ENCODE data around the gene TBCD. TPM values are rescaled to one million over a fixed set of nuclear protein-coding genes. Genes with fewer than 3 reads are reported as not detected.

TBCD gene
- 10 to 100 TPM; 54.4 to 90.7 (median 68.7) TPM for polyA plus RNA-seq (ENCODE audit: insufficient read length in 4 of 4)

DNA sequence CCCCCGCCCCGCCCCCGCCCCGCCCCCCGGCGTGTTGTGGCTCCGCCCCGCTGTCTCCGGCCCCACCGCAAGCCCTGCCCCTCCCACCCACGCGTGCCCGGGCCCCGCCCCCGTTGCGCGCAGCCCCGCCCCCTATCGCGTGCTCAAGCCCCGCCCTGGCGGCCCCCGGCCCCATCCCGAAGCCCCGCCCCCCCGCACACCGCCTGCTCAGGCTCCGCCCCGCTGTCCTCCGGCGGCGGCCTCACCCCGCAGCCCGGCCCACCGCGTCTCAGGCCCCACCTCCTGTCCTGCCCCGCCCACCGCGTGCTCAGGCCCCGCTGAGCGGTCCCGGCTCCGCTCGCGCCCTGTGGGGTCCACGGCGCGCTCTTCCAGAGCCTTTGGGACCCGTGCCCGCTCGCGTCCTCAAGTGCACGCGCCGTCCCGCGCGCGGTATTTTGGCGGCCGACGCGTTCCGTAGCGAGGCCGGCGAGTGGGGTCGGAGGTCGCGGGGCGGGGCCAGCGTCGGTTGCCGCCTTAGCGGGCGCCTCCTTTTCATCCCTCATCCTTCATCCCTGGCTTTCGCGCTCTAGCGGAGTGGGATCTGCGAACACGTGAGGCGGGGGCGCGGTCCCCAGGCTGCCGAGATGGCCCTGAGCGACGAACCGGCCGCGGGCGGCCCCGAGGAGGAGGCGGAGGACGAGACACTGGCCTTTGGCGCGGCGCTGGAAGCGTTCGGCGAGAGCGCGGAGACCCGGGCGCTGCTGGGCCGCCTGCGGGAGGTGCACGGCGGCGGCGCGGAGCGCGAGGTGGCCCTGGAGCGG lies at the start of gene TBCD:
Gene TBCD, plus strand, starts transcription at position 495 of the 800 bp plus-strand sequence. Its CDS starts 129 bp downstream, at position 624.
- peak; percentile 77 to 81 (median 78) for DNase-seq (ENCODE audit: low read depth in 4 of 4, low spot score in 3 of 4)

DNA sequence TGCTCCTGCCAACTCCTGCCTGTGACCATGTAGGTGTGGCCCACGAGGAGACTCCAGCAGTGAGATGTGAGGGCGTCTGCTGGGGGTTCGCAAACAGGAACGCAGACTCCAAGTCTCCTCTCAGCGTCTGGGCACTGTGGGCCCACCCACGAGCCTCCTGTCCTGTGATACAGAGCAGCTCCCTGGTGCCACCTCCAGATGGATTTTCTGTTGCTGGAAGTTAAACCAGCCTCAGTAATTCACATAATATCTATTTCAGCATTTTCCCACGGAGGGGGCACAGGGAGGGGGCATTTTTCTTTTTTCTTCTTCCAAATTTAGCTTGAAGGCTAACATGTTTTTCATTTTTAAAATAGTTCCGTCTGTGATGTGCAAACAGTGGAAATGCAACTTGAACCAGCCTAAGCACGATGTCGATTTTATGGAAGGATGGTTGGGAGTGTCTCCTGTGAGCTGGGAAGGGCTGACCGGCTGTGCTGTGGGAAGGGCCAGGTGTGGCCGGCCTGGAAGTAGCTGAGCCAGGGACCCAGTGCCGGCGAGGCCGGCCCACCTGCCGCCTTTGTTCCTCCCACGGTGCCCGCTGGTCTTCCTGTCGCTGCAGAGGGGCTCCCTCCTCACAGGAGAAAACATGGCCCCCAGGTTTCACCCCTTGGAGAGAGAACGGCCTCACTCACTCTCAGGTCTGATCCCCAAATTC lies 49.5 kb upstream of the TBCD start:
- no peak for DNase-seq (ENCODE audit: low read depth in 4 of 4, low spot score in 3 of 4)

DNA sequence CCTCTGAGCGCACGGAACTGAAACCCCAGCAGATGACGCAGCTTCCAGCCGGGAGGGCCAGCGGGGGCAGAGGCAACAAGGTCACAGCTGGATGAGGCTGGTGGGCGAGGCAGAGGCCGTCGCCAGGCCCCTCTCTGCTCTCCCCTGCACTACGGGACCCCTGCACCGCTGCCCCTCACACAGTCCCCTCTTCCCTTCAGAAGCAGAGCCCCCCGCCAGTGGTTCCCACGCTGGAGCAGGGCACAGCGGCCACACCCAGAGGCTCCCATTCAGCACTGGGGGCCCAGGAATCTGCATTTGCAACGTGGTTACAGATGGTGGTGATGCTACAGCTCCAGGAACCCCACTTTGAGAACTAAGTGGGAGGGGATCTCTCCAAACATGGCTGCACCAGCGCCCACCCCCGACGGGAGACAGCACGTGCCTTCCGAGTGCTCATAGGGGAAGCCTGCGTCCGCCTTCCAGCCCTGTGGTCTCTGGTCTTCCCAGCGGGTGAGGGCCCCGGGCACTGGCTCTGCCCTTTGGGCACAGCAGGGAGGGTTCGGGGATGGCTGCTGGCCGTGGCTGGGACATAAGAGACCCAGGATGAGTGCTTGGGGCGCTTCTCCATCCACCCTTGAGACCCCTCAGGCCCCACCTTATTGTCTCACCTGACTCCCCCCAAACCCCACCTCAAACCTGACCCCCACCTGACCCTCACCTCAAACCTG lies 48.7 kb upstream of the TBCD start:
- DNase-seq (ENCODE audit: low read depth in 4 of 4, low spot score in 3 of 4): no peak

DNA sequence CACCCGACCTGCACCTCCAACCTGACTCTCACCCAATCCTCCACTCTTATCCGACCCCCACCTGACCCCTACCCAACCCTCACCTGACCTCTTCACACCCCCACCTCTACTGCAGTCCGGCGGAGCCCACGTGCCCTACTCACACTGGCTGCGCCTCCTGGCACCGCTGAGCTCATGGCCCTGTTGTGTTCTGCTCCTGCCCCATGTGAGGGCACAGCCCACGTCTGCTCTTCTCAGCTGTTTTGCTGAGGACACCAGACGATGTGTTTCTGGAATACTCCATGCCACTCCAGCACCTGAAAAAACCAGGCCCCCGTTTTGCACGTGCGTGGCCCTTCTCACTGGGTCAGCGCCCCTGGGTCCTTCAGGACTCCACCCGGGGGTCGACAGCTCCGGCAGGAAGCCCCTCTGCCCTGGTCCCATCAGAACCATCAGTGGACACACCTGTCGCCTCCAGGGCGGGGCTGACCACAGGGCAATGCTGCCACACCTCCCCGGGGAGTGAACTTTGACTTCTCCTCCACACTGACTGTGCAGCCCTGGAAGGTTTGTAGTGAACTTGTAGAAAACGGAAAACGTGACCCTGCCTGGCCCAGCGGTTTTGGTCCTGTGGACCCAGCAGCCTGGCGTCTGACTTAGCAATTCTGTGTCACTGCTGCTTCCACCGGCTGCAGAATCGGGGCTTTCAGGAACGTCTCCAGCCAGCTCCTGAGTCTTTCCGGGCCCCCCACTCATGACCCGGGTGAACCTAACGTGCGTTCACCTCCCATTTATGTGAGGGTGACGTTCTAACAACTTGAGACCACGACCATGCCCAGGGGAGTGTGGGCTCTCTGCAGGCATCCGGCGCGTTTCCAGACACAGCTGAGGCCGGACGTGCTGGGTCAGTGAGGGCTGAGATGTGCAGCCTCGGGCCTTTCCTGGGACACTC lies 47.7 kb upstream of the TBCD start:
- no peak for DNase-seq (ENCODE audit: low read depth in 4 of 4, low spot score in 3 of 4)

DNA sequence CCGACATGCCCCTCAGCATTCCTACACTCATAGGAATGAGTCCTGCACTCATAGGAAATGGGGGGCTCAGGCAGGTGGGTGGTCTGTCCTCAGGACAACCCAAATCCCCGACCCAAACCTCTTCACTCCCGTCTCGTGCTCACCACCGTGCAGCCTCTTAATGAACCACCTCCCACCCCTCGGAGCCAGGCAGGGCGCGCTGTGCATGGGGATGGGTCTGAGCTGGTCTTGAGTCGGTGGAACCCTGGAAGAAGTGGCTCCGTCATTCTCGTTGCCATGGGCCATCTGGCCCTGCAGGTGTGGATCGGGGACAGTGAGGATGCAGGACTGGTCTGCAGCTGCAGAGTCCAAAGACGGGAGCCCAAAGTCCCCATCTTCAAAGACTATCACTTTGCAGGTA lies 47.0 kb upstream of the TBCD start:
- DNase-seq (ENCODE audit: low read depth in 4 of 4, low spot score in 3 of 4): no peak

DNA sequence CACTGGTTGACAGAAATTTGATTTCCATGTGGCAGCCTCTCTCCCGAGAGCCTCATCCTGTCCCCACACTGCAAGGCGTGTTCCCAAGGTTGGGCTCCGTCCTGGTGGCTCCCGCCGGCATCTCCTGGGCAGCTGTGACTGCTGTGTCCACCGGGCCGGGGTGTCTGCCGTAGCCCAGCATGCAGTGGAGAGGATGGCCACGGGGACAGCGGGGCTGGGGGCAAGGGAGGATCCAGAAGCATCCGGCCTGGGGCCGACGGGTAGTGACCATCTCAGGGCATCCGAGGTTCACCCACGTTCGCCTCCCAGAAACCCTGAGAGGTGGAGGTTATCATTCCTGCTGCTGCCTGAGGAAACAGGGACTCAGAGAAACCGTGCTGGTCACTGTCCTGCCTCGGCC lies 46.1 kb upstream of the TBCD start:
- DNase-seq (ENCODE audit: low read depth in 4 of 4, low spot score in 3 of 4): no peak

DNA sequence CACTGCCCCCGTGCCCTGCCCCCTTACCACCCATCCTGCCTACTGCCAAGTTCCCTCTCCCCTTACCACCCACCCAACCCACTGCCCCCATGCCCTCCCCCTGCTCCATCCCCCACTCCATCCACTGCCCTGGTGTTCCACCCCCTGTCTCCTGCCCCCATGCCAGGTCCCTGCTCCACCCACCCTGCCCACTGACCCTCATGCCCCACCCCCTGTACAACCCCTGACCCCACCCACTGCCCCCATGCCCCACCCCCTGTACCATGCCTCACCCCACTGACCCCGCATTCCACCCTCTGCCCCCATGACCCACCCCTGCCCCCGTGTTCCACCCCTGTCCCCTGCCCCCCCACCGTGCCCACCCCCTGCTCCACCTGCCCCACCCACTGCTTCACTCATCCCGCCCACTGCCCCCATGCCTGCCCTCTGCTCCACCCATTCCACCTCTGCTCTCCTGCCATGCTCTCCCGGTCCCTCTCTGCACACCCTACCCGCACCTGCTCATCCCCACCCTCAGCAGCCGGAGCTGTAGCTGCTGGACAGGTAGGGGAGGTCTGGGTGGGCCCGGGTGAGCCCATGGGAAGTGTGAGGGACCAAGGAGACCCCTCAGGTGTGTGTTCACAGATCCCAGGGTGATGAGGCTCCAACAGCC lies 42.7 kb upstream of the TBCD start:
- DNase-seq (ENCODE audit: low read depth in 4 of 4, low spot score in 3 of 4): no peak

DNA sequence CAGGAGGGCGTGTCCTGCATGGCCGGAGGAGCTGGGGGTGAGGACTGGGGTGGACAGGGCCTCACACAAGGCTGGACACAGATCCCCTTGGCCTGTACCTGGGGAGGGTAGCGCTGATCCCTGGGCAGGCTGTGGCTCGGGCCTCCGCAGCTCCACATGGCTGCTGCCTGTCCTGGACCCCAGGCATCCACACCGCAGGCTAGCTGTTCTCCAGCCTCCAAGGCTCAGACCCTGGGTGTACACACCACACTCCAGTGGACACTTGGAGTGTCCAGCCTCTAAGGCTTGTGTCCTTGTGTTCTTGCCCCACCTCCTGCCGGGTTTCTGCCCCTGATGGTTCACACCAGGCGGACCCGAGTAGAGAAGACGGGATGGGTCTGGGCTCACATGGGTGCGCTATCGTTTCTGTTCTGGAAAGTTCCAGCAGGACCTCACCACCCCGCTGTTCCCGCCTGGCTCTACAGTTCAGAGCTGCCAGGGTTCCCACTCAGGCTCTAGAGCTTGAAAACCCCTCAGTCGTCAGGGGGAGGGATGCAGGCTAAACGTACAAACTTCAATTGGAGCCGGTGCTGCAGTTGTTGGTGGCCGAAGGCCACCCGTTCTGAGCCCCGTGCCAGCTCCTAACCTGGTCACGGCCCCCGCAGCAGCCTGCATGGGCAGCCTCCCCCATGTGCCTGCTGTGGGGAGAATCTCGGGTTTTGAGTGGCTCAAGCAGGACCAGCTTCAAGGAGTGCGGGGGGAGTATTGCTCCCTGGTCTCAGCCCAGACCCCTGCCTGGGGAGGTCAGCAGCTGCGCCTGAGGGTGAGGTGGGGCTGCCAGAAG lies 42.0 kb upstream of the TBCD start:
- DNase-seq (ENCODE audit: low read depth in 4 of 4, low spot score in 3 of 4): no peak

DNA sequence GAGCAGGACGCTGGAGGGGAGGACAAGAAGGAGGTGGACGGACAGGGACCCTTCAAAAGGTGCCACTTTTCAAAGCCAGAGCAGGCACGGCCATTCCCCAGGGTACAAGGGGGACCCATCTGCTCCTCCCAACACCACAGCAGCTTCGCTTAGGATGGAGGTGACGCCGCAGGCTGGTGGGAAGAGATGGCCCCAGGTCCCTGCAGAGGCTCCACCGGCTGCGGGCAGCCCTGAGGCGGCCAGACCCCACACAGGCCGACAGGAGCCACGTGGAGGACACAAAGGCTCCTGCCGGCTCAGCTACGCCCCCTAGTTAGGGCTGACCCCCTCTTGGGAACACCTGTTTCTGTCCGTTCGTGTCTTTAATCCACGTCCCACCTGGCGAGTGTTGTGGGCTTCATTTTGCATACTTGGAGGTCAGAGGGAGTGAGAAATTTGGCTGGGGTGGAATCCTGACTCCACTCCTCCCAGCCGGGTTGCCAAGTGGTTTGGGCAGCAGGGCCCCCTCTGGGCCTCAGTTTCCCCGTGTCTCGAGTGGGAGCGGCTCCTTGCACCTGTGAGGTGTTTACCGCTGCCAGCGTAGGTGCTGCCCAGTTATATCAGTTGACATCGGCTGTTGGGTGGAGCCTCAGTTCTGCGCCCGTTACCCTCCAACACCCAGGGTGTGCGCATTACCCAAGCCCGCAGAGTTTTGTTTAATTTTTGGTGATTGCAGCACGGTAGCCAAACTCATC lies 41.2 kb upstream of the TBCD start:
- no peak for DNase-seq (ENCODE audit: low read depth in 4 of 4, low spot score in 3 of 4)

DNA sequence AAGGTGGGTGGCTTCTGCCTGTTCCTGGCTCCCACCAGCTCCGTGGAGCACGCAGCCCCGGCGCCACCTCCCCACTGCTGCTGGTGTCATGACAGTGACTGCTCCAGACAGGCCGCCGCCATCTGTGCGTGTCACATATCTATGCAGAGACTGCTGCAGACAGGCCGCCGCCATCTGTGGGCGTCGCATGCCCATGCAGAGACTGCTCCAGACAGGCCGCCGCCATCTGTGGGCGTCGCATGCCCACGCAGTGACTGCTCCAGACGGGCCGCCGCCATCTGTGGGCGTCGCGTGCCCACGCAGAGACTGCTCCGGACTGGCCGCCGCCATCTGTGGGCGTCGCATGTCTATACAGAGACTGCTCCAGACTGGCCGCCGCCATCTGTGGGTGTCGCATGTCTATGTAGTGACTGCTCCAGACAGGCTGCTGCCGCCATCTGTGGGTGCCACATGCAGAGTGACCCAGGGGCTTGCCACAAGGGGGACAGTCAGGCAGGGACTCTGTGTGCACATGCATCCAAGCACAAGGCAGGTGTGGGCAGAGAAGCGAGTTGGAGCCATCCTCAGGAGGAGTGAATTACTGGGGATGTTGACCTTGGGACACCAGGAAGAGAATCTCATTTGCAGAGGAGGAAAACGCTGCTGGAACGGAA lies 38.7 kb upstream of the TBCD start:
- no peak for DNase-seq (ENCODE audit: low read depth in 4 of 4, low spot score in 3 of 4)

DNA sequence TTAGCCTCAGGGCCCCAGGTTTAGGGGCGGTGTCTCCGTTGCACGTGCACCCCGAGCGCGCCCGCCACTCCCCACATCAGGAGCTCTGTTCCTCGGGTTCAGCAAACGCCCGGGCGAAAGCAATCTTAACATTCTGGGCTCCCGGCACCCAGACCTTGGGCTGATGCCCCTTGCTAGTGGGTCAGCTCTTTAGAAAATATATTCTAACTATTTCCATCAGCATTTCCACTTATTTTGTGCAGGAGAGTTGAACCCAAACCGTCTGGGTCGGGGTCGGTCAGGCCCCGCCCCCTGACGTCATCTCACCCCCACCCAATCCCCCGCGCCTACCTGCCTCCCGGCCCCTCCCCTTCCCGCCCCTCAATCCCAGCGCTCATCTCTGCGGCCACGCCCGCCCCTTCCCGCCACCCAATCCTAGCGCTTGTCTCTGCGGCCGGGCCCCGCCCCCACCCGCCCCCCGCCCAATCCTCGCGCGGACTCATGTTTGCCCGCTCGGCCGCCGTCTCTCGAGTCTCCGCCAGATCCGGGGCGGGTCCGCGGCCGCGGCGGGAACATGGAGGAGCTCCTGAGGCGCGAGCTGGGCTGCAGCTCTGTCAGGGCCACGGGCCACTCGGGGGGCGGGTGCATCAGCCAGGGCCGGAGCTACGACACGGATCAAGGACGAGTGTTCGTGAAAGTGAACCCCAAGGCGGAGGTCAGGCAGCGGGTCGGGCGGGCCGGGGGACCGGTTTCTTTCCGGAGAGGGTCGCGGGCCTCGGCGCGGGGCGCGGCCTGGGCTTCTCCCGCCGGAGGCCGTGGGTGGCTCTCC lies 35.5 kb upstream of the TBCD start, which contains the start of gene FN3KRP:
Gene FN3KRP, plus strand, starts transcription at position 504 of the 808 bp plus-strand sequence. Its CDS starts 50 bp downstream, at position 554.
- peak; percentile 85 to 90 (median 89) for DNase-seq (ENCODE audit: low read depth in 4 of 4, low spot score in 3 of 4)

DNA sequence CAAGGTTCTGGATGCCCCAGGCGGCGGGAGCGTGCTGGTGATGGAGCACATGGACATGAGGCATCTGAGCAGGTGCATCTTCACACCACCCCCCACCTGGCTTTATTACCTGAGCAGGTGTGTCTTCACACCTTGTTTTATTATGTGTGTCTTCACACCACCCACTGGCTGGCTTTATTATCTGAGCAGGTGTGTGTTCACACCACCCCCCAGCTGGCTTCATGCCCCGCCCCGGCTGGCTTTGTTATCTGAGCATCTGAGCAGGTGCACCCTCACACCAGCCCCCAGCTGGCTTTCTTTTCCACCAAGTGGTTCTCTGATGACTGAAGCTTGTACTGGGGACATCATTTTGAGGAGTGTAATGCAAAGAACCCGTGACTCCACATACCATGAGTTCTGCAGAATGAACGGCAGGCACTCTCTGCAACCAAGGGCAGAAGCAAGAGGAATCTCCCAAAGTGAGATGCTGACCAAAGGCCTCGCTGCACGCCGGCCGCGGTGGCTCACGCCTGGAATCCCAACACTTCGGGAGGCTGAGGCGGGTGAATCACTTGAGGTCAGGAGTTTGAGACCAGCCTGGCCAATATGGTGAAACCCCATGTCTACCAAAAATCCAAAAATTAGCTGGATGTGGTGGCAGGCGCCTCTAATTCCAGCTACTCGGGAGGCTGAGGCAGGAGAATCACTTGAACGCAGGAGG lies 32.7 kb upstream of the TBCD start:
- no peak for DNase-seq (ENCODE audit: low read depth in 4 of 4, low spot score in 3 of 4)

DNA sequence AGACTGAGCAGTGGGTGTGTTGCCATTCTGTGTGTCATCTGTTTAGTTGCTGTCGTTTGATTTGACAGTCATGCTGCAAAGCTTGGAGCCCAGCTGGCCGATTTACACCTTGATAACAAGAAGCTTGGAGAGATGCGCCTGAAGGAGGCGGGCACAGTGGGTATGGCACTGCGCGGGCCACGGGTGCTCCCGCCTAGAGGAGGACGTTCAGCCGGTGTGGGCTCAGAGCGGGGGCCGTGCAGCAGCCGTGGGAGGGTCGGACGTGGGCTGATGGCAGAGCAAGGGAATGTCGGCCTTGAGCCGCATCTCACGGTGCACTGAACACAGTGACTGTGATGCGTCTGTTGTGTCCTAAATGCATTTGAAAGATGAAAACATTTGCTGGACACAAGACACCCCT lies 31.7 kb upstream of the TBCD start:
- no peak for DNase-seq (ENCODE audit: low read depth in 4 of 4, low spot score in 3 of 4)

DNA sequence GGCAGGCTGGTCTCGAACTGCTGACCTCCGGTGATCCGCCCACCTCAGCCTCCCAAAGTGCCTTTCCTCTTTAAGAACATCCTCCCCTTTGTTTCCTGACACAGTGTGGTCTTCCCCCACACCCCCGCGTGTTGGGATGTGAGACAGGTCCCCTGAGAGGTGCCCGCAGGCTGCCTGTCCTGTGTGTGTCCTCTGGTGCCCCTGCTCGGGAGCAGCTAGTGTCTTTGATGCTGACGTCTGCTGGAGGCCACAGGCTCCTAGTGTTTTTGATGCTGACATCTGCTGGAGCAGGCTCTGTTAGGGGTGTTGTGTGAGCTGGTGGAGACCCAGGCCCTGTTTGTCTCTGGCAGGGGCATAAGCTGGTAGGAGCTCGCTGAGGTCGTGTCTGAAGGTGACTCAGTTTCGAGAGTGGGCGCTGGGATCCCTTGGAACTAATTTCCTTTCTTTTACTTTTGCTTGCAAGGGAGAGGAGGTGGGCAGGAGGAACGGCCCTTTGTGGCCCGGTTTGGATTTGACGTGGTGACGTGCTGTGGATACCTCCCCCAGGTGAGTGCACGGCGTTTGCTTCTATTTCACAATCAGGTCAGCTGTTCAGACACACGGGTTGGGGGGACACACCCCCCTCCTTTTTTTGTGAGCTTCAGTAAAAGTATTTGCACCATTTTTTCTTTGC lies 29.4 kb upstream of the TBCD start:
- DNase-seq (ENCODE audit: low read depth in 4 of 4, low spot score in 3 of 4): no peak

DNA sequence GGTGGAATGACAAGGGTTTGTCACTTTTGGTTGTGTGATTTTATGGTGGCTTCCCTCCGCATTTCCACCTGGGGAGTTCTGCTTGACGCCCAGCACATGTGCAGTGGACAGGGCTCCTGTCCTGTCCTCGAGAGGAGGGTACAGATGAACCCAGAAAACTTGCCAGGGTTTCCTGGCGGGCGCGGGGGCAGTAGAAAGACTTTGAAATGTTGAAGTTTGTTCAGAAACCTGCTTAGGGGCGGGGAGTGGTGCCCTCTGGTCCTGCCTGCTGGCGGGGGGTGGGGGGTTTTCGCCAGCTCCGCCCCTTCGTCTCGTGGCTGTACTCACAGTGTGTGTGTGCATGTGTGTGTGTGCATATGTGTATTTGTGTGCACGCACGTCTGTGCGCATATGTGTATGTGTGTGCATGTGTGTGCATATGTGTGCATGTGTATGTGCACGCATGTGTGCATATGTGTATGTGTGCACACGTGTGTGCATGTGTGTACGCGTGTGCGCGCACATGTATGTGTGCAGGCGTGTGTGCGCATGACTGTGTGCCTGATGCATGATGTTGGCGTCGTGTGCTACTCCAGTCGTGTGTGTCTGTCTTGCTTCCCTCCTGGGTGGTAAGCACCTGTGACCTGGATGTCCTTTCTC lies 28.6 kb upstream of the TBCD start:
- no peak for DNase-seq (ENCODE audit: low read depth in 4 of 4, low spot score in 3 of 4)

Data from left renal pelvis (tissue), 4 donors.